22Rv1 (cell line): ENCODE data around the gene SPTLC2.

Experiments
- CTCF ChIP-seq: fragments of 450-650 bp; IDR thresholded peaks from 2 replicates; pipeline ENCODE4 v1.5.1; 2017; ENCODE audit warnings: mild to moderate bottlenecking
- ZFX ChIP-seq: fragments of 450-650 bp; IDR thresholded peaks from 2 replicates; pipeline ENCODE4 v1.6.1; 2017; ENCODE audit warnings: antibody characterized with exemption, borderline replicate concordance

GRCh38 chr14:77603031-77603430, 13.4 kb downstream of the SPTLC2 start:
- TF ChIP-seq CTCF: no peak
- TF ChIP-seq ZFX: no peak
